ENCODE results near the gene SRGAP1. TPM values are rescaled to one million over a fixed set of nuclear protein-coding genes. Genes with fewer than 3 reads are reported as not detected.

The SRGAP1 gene
- total and polyA plus RNA-seq, 2 of the 13 experiments (the other 11 are each of a cell fraction or from before 2014, with no cell fraction given): 1.6 to 3.4 TPM

DNA sequence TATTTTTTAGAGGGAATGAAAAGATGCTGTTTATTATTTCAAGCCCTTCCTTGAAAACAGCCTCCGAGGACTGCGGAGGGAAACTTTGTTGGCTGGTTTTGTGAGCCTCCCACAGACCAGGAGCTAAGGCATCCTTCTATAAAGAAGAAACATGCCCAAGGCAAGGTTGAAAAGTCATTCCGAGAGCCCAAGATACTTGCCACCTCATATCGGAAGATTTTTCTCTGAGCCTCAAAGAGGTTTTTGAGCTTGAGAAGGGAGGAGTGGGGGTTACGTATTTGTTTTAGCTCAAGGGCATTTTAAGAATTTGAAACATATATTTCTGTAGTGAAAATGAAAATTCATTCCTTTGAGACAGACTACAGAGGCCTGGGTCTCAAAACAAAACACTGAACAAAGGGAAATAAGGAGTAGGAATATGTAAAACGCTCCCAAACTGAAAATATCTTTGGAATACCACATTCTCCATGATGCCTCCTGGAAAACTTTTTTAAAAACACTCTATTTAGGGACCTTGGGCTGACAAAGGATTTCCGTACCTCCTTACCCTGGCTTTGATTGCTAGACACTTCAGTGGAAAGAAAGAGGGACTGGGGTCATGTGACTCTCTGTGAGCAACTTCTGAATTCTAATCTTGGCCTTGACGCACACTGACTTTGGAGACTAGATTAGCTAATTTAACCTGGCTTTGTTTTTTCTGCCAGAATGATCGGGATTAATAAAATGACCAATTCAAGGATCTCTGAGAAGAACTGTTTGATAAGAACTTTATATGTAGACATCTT, 180.9 kb downstream of the SRGAP1 start (continued):
- TF ChIP-seq, protein P1, sequence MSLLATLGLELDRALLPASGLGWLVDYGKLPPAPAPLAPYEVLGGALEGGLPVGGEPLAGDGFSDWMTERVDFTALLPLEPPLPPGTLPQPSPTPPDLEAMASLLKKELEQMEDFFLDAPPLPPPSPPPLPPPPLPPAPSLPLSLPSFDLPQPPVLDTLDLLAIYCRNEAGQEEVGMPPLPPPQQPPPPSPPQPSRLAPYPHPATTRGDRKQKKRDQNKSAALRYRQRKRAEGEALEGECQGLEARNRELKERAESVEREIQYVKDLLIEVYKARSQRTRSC (CRISPR knock-in tag; IDR thresholded peaks at IDR 0.05; ENCODE audit: low read depth): no peak
- TF ChIP-seq, protein P2, sequence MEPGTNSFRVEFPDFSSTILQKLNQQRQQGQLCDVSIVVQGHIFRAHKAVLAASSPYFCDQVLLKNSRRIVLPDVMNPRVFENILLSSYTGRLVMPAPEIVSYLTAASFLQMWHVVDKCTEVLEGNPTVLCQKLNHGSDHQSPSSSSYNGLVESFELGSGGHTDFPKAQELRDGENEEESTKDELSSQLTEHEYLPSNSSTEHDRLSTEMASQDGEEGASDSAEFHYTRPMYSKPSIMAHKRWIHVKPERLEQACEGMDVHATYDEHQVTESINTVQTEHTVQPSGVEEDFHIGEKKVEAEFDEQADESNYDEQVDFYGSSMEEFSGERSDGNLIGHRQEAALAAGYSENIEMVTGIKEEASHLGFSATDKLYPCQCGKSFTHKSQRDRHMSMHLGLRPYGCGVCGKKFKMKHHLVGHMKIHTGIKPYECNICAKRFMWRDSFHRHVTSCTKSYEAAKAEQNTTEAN (CRISPR knock-in tag; conservative IDR thresholded peaks at IDR 0.05): no peak
- TF ChIP-seq SMAD1 (CRISPR knock-in tag; IDR thresholded peaks at IDR 0.05; ENCODE audit: borderline replicate concordance, low read depth) (no peak), PHB2 (IDR thresholded peaks at IDR 0.05; ENCODE audit: partially characterized antibody) (no peak), ZNF546 (CRISPR knock-in tag; conservative IDR thresholded peaks at IDR 0.05) (no peak), EP300 (IDR thresholded peaks at IDR 0.05; ENCODE audit: low read depth in 2 of 2, low read length in 2 of 2) (no peak), EP300 (CRISPR knock-in tag; IDR thresholded peaks at IDR 0.05; ENCODE audit: borderline replicate concordance) (no peak), HNRNPLL (IDR thresholded peaks at IDR 0.05; ENCODE audit: low read depth, low read length, poor library complexity, severe bottlenecking) (no peak)

DNA sequence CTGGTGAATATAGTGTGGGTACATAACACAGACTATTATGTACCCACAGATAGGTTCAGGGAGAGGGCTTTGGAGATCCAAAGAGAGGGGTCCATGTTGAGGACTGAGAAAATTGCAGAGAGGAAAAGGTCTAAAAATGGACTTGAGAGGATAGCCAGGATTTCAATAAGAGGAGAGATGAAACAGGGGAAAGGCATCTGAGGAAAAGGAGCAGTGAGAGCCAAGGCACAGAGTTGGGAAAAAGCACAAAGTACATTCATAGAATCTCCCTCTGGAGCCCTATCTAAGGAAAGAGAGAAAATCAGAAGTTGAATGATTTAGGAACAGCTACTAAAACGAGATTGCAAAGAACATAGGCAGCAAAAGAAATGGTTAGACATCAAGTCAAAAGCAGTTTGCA, 182.8 kb downstream of the SRGAP1 start:
- ChIA-PET POLR2A (no interaction called here), CTCF (ENCODE audit: low intra/inter-chr PET ratio, low total read pairs) (no interaction called here)
- FAIRE-seq (no peak), DNase-seq (ENCODE audit: low spot score) (no peak), ATAC-seq (no peak)
- intact Hi-C loops (cut with micrococcal nuclease; ENCODE audit: unreplicated experiment) (no loop called here), in situ Hi-C loops (cut with HindIII; ENCODE audit: extremely low pct_ligation_motif_present, low pct_unique_long_range_greater_than_20kb) (no loop called here)
- Histone ChIP-seq H4K20me1 (ENCODE audit: insufficient read depth, low read length) (no peaks in the 10 kb centered on the region), H2AFZ (ENCODE audit: low read length) (no peak overlapping the region), H3K4me2 (ENCODE audit: low read depth, low read length) (no peak overlapping the region), H3K9ac (ENCODE audit: insufficient read depth, low read depth, low read length) (no peak overlapping the region), H3K79me2 (ENCODE audit: insufficient read depth, low read length) (no peaks in the 10 kb centered on the region), H3K27me3 (ENCODE audit: control insufficient read depth in 1 of 2, insufficient read depth in 2 of 2, low read length in 2 of 2) (no peaks in the 10 kb centered on the region), H3K4me3 (replicated peaks in 1 of 3; ENCODE audit: insufficient read depth in 1 of 3, low read depth in 2 of 3, low read length in 3 of 3) (no peak overlapping the region), H3K27ac (ENCODE audit: extremely low read length, insufficient read depth, low read length) (no peak overlapping the region), H3K36me3 (replicated peaks in 1 of 2; ENCODE audit: control insufficient read depth in 1 of 2, insufficient read depth in 2 of 2, low read length in 2 of 2) (peaks cover 0 to under 1% of the 10 kb centered on the region in 2 experiments; a peak in 1 of 5 replicates), H3K9me3 (ENCODE audit: low read length) (no peaks in the 10 kb centered on the region), H3K4me1 (ENCODE audit: insufficient read depth, low read length) (no peaks in the 10 kb centered on the region)
- 64% methylated on average over 1 of the region's 1 CpG for WGBS (ENCODE audit: low lambda C conversion rate)
- no TSS peak for BruUV-seq (replicated peaks)
- TF ChIP-seq, protein P3, sequence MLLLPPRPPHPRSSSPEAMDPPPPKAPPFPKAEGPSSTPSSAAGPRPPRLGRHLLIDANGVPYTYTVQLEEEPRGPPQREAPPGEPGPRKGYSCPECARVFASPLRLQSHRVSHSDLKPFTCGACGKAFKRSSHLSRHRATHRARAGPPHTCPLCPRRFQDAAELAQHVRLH (CRISPR knock-in tag; IDR thresholded peaks at IDR 0.05; ENCODE audit: borderline replicate concordance, low read depth): no peak
- TF ChIP-seq ZNF746 (CRISPR knock-in tag; IDR thresholded peaks at IDR 0.05): no peak
- no peak for TF ChIP-seq ZNF367 (CRISPR knock-in tag; IDR thresholded peaks at IDR 0.05; ENCODE audit: borderline replicate concordance)
- TF ChIP-seq, protein P4, sequence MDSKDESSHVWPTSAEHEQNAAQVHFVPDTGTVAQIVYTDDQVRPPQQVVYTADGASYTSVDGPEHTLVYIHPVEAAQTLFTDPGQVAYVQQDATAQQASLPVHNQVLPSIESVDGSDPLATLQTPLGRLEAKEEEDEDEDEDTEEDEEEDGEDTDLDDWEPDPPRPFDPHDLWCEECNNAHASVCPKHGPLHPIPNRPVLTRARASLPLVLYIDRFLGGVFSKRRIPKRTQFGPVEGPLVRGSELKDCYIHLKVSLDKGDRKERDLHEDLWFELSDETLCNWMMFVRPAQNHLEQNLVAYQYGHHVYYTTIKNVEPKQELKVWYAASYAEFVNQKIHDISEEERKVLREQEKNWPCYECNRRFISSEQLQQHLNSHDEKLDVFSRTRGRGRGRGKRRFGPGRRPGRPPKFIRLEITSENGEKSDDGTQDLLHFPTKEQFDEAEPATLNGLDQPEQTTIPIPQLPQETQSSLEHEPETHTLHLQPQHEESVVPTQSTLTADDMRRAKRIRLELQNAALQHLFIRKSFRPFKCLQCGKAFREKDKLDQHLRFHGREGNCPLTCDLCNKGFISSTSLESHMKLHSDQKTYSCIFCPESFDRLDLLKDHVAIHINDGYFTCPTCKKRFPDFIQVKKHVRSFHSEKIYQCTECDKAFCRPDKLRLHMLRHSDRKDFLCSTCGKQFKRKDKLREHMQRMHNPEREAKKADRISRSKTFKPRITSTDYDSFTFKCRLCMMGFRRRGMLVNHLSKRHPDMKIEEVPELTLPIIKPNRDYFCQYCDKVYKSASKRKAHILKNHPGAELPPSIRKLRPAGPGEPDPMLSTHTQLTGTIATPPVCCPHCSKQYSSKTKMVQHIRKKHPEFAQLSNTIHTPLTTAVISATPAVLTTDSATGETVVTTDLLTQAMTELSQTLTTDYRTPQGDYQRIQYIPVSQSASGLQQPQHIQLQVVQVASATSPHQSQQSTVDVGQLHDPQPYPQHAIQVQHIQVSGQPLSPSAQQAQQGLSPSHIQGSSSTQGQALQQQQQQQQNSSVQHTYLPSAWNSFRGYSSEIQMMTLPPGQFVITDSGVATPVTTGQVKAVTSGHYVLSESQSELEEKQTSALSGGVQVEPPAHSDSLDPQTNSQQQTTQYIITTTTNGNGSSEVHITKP (CRISPR knock-in tag; IDR thresholded peaks at IDR 0.05; ENCODE audit: low read depth): no peak
- TF ChIP-seq, protein P5, sequence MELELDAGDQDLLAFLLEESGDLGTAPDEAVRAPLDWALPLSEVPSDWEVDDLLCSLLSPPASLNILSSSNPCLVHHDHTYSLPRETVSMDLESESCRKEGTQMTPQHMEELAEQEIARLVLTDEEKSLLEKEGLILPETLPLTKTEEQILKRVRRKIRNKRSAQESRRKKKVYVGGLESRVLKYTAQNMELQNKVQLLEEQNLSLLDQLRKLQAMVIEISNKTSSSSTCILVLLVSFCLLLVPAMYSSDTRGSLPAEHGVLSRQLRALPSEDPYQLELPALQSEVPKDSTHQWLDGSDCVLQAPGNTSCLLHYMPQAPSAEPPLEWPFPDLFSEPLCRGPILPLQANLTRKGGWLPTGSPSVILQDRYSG (CRISPR knock-in tag; IDR thresholded peaks at IDR 0.05): no peak
- no peak for TF ChIP-seq ZNF234 (CRISPR knock-in tag; conservative IDR thresholded peaks at IDR 0.05)
- no peak for TF ChIP-seq NRL (CRISPR knock-in tag; IDR thresholded peaks at IDR 0.05; ENCODE audit: borderline replicate concordance)
